Ramos (cell line): ENCODE results near the gene FHOD1.

Experiments used
- in situ Hi-C: fragments of 300-500 bp; cut with MboI; formaldehyde crosslinking; loops from one replicate; pipeline ENCODE4 v1.14.3; 2022; ENCODE audit warnings: low sequenced_read_pairs; ENCODE audit not compliant: unreplicated experiment

Gene FHOD1

GRCh38 chr16:67211674-67212073 is 35.6 kb downstream of the FHOD1 start:
- in situ Hi-C loops = no loop called here

GRCh38 chr16:67210069-67210937 is 37.0 kb downstream of the FHOD1 start:
- in situ Hi-C loops = no loop called here

DNA sequence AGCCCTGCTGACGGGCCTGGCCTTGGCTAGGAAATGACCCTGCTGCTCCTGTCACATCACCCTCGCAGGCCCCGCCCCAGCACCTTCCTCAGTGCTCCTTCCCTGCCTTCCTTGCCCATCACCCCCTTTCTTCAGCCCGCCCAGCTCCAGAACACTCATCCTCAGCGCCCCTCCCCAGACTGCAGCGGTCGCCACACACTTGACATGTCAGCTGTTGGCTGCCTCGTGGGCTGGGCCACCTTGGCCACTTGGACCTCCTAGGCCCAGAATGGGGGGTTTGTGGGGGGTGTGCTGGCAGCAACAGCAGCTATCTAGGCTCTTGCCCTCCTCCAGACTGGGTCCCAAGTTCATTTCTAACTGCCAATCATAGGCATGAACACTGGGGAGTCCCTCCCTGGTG is 37.7 kb downstream of the FHOD1 start:
- in situ Hi-C loops = no loop called here

DNA sequence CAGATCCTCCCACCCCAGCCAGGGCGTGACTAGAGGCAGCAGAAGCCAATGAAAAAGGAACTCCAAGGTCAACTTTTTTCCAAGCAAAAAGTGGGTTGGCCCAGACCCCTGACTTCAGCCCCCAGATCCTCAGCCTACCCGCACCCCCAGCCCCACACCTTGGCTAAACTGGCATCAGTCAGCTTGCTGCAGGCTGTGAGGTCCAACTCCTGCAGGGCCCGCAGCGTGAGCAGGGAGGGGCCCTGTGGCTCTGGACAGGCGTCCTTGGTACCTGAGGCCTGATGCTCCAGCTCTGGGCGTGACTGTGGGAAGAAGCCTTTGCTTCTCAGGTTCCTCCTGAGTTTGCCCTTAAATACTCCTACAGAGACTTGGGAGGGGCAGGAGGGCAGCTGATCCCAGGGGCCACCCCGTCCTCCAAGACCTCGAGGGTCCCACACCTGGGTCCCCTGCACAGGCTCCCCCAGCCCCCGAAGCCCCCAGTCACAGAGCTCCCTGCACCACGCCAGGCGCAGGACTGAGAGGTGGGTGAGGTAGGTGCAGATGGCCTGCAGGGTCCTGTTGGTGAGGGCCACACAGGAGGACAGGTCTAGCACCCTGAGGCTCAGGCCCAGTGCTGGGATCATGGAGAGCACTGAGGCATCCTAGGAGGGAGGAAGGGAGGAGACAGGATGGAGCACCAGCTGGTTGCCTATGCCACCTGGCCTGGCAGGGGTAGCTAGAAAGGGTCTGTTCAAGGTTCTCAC is 39.0 kb downstream of the FHOD1 start:
- in situ Hi-C loops = no loop called here

GRCh38 chr16:67207249-67208091 is 39.8 kb downstream of the FHOD1 start:
- in situ Hi-C loops = no loop called here

DNA sequence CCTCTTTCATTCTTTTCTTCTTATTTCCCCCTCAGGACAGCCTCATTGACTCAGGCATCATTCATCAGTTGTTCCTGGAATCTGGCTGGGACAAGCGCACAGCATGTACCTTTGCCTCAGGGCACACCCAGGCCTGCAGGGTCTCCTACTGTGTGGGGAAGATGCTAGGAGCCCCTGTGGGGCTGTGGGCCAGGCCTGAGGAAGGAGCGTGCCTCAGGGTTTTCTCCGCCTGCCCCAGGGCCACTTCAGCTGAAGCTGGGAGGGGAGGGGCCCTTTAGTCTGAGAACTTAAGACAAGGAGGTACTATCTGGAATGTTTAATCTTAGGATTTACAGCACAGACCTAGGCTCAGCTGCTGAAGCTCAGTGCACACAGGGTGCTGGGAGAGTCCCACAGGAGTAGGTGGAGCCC is 40.4 kb downstream of the FHOD1 start:
- in situ Hi-C loops = no loop called here

DNA sequence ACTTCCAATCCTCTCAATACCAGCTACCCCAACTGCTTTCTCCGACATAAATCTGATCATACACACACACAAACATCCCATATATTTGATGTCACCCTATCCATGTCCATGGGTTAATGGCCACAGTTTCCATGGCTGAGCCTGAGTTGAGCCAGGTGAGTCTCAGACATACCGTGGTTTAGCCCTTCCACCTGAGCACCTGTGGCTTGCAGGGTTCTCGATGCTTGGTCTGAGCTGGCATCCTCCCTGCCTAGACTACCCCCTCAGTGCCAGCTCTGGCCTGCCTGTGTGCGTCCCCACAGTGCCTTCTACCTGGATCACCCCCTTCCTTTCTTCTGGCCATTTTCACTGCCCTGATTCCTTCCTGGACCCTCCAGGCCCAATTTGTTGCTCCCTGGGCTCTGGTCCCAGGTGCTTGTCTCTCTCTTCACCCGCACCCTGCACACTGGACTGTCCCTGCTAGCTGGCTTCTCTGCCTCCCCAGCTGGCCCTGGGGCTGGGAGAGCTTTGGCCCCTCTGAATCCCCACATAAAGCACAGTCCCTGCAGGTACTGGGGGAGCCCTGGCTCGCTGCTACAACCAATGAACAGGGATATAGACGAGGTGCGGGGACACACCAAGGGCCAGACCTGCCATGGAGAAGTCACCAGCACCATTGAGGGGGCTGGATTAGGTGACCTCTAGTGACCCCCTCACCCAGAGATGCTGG is 41.0 kb downstream of the FHOD1 start:
- in situ Hi-C loops = no loop called here

GRCh38 chr16:67204076-67204475 is 43.2 kb downstream of the FHOD1 start:
- in situ Hi-C loops = no loop called here

- in situ Hi-C loops = no loop called here
Measured at GRCh38 chr16:67202956-67203493, 44.3 kb downstream of the FHOD1 start.

DNA sequence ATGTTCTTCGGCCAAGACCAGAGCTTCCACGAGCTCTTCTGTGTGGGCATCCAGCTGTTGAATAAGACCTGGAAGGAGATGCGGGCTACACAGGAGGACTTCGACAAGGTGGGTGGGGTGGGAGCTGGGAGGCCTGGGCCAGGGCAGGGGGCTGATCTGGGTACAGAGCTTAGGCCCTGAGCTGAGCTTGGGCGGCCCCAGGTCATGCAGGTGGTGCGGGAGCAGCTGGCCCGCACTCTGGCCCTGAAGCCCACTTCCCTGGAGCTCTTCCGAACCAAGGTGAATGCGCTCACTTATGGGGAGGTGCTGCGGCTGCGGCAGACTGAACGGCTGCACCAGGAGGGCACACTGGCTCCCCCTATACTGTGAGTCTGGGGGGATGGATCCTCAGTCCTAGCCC is 44.9 kb downstream of the FHOD1 start:
- in situ Hi-C loops = no loop called here

DNA sequence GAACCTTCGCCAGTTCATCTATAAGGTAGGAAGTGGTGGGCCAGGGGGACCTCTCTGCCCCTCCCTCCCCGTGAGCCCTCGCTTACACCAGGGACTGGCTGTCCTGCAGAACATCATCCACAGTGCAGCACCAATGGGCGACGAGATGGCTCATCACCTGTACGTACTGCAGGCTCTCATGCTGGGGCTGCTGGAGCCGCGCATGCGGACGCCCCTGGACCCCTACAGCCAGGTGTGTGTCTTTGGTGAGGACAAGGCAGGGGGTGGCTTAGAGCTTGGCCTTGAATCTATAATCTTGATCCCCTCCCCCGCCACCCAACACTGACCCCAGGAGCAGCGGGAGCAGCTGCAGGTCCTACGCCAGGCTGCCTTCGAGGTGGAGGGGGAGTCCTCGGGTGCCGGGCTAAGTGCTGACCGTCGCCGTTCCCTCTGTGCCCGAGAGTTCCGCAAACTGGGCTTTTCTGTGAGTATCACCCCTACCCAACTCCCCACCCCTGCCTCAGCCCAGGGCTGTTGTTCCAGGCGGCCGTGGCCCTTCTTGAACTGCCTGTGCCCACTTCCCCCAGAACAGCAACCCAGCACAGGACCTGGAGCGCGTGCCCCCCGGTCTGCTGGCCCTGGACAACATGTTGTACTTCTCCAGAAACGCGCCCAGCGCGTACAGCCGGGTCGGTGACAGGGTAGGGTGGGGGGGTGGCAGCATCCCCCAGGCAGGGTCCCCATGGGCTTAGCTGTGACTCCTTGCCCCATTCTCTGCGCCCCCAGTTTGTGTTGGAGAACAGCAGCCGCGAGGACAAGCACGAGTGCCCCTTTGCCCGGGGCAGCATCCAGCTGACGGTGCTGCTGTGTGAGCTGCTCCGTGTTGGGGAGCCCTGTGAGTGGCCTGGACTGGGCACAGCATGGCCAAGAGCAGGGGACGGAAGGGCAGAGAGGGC is 45.6 kb downstream of the FHOD1 start:
- in situ Hi-C loops = no loop called here

- in situ Hi-C loops = no loop called here
Measured at GRCh38 chr16:67200491-67200890, 46.8 kb downstream of the FHOD1 start.

DNA sequence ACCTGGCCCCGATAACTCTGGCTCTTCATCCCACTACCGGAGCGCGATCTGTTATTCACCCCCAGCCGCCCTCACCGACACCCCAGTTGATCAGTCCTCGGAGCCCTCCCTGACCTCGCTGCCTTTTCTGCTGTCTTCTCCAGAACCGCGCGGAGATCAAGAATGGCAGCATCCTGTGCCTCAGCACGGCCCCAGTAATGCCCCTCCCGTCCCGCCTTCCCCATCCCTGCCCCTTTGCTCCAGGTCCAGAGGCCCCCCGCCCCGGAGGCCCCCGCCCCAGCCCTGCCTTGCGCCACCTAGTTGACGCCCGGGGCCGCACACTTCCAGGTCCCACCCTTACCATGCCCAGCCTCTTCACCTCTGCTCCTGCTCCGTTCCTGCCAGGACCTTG is 47.5 kb downstream of the FHOD1 start:
- in situ Hi-C loops = no loop called here

DNA sequence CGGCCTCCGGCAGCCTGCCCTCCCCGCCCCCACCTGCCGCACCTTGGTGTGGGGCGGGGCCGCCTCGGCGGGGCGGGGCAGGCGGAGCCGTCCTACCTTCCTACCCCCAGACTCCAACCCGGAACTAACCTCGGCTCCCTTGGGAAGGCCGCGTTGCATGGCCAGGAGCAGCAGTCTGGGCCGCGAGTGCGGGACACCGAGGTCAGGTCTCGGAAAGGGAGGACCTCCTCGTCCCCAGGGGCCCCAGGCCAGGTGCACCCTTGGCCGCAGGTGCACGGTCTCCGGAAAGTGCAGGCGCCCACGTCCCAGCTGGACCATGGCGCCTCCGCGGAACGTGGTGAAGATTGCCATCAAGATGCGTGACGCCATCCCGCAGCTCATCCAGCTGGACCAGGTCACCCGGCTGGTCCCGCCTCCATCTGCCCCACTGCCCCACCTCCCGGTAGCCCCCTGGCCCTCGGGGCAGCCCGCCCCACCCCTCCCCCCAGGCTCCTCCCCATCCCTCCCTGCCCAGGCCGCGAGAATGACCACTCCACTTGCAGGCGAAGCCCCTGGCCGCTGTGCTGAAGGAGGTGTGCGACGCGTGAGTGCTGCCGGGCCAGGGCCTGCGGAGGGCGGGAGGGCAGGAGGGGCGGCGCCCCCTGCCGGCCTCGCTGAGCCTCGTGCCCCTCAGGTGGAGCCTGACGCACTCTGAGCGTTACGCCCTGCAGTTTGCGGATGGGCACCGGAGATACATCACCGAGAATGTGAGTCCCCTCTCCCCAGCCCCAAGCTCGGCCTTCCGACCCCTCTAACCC is 48.1 kb downstream of the FHOD1 start, which contains the start of gene ELMO3:
TSS of gene ELMO3 (plus strand) at position 121 of the 797 bp plus-strand sequence. CDS start at position 317, 196 bp downstream.
- in situ Hi-C loops = no loop called here

GRCh38 chr16:67198238-67198734 is 49.0 kb downstream of the FHOD1 start:
- in situ Hi-C loops = no loop called here

DNA sequence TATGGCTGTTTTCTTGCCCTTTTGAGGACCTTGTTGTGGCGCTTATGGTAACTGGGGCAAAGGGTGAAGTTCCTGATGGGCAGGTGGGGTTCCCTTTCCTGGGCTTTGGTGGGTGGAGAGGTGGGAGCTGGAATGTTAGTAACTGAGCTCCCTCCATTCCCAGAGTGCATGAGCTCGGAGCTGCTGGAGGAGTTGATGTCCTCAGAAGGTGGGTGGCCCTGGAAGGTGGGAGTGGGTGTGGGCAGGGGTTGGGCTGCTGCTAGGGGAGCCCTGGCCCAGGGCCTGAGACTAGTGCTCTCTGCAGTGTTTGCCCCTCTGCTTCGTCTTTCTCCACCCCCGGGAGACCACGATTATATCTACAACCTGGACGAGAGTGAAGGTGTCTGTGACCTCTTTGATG is 49.6 kb downstream of the FHOD1 start:
- in situ Hi-C loops = no loop called here

DNA sequence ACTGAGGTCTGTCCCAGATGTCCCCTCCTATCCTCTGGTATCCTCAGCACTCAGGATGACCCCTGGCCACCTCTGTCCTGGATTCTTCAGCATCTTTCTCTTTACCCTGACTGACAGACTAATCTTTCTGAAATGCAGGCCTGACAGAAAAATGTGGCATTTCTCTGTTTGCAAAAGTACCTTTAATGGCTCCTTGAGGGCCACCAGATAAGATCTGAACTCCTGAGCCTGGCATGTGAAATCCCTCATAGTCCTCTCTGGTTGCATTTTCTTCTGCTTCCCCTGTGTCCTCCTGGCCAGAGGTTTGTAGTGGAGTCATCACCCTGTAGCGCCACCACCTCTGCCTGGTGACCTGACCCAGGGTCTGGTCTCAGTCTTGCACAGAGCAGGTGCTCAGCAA is 50.4 kb downstream of the FHOD1 start:
- in situ Hi-C loops = no loop called here

DNA sequence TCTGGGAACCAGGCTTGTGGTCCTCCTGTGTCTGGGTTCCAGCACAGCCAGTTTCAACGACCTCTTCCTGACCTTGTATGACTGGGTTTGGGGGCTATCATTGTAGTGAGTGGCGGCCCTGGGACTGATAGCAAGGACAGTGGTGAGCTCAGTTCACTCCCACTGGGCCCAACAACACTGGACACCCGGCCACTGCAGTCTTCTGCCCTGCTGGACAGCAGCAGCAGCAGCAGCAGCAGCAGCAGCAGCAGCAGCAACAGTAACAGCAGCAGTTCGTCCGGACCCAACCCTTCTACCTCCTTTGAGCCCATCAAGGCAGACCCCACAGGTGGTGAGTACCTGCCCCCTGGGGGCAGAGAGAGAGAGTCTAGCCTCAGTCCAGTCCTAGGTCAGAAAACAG is 51.6 kb downstream of the FHOD1 start:
- in situ Hi-C loops = no loop called here
